ENCODE data around the gene TULP1. TPM values are rescaled to one million over a fixed set of nuclear protein-coding genes. Genes with fewer than 3 reads are reported as not detected.

TULP1 gene
- total RNA-seq, 1 donor from 2014 or later, result not detected

DNA sequence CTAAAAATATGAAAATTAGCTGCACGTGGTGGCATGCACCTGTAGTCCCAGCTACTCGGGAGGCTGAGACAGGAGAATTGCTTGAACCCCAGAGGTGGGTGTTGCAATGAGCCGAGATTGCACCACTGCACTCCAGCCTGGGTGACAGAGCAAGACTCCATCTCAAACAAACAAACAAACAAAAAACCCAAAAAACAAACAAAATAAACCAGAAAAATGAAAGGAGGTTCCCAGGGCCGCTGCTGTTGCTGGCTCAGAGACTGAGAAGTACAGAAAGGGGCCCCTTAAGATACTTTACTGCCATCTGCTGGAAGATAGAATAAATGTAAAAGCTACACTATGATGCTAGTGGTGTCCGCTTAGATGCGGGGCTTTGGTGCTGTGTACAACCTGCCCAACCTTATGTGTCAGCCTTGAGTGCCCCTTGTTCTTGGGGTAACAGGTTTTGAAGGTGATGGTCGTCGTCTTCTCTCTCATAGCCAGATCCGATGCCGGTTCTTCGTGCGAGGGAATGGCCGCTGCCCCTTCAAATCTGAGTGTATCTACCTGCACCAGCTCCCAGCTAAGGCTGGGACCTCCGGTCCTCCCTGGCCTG lies 63.3 kb downstream of the TULP1 start:
- Histone ChIP-seq H3K4me3 (ENCODE audit: low read depth, low read length) (no peak overlapping the region), H3K27me3 (ENCODE audit: control insufficient read depth, insufficient read depth, low read length) (no peaks in the 10 kb centered on the region), H3K36me3 (ENCODE audit: control insufficient read depth, insufficient read depth, low read length) (no peaks in the 10 kb centered on the region)
- TF ChIP-seq, protein P1, sequence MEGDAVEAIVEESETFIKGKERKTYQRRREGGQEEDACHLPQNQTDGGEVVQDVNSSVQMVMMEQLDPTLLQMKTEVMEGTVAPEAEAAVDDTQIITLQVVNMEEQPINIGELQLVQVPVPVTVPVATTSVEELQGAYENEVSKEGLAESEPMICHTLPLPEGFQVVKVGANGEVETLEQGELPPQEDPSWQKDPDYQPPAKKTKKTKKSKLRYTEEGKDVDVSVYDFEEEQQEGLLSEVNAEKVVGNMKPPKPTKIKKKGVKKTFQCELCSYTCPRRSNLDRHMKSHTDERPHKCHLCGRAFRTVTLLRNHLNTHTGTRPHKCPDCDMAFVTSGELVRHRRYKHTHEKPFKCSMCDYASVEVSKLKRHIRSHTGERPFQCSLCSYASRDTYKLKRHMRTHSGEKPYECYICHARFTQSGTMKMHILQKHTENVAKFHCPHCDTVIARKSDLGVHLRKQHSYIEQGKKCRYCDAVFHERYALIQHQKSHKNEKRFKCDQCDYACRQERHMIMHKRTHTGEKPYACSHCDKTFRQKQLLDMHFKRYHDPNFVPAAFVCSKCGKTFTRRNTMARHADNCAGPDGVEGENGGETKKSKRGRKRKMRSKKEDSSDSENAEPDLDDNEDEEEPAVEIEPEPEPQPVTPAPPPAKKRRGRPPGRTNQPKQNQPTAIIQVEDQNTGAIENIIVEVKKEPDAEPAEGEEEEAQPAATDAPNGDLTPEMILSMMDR (IDR thresholded peaks at IDR 0.05; ENCODE audit: insufficient read depth, low read length, poor library complexity, severe bottlenecking), result peak; percentile 60
- DNase-seq (ENCODE audit: low read depth), result no peak

- Histone ChIP-seq H3K4me3 (ENCODE audit: low read depth, low read length) (no peak overlapping the region), H3K36me3 (ENCODE audit: control insufficient read depth, insufficient read depth, low read length) (no peaks in the 10 kb centered on the region), H3K27me3 (ENCODE audit: control insufficient read depth, insufficient read depth, low read length) (no peaks in the 10 kb centered on the region)
- TF ChIP-seq, protein P1 (IDR thresholded peaks at IDR 0.05; ENCODE audit: insufficient read depth, low read length, poor library complexity, severe bottlenecking), result no peak
- DNase-seq (ENCODE audit: low read depth), result no peak
These were observed 64.5 kb downstream of the TULP1 start for GRCh38 chr6:35448191-35448590.

Other genes starting within 250 kb of the TULP1 start
- 3.2 and 3.6 TPM in 2 replicates for gene DEF6, start 215.1 kb downstream of the TULP1 start, total RNA-seq
- 13.5 and 15.0 TPM in 2 replicates for gene PPARD, start 170.3 kb downstream of the TULP1 start, total RNA-seq
- gene FANCE, start 60.6 kb downstream of the TULP1 start, total RNA-seq, result 5.8 and 6.6 TPM in 2 replicates
- gene RPL10A, start 44.5 kb downstream of the TULP1 start, total RNA-seq, result 1,851 and 1,876 TPM in 2 replicates
- 18.1 and 23.8 TPM in 2 replicates for gene TEAD3, start 15.8 kb downstream of the TULP1 start, total RNA-seq
- gene FKBP5, start 176.0 kb upstream of the TULP1 start, total RNA-seq, result 9.7 and 10.4 TPM in 2 replicates
- 0.29 TPM in 1 of 2 replicates, not detected in the other for gene ARMC12, start 224.1 kb upstream of the TULP1 start, total RNA-seq